Type B pancreatic cell (in vitro differentiated cells): ENCODE results near the gene ZNF341. TPM values are rescaled to one million over a fixed set of nuclear protein-coding genes. Genes with fewer than 3 reads are reported as not detected.
A peak's percentile ranks its signal among the peaks of the same experiment; 100 is the strongest.

Experiments
- DNase-seq: peaks from one replicate; pipeline ENCODE4 v3.0.0; 2021; ENCODE audit warnings: mixed read lengths; ENCODE audit not compliant: unreplicated experiment; ENCODE audit errors: extremely low spot score
- H3K27ac Mint-ChIP-seq: 2 replicates; pipeline ENCODE4 v1.8.0; 2021; ENCODE audit warnings: mild to moderate bottlenecking, mixed read lengths
- H3K27me3 Mint-ChIP-seq: 2 replicates; pipeline ENCODE4 v1.8.0; 2021; ENCODE audit warnings: mixed read lengths
- H3K36me3 Mint-ChIP-seq: 2 replicates; pipeline ENCODE4 v1.8.0; 2021; ENCODE audit warnings: mixed read lengths
- H3K4me1 Mint-ChIP-seq: one replicate; pipeline ENCODE4 v1.8.0; 2021; ENCODE audit warnings: mixed read lengths; ENCODE audit not compliant: unreplicated experiment
- H3K4me3 Mint-ChIP-seq: 2 replicates; pipeline ENCODE4 v1.8.0; 2021; ENCODE audit warnings: mild to moderate bottlenecking, mixed read lengths
- H3K9me3 Mint-ChIP-seq: 2 replicates; pipeline ENCODE4 v1.8.0; 2021; ENCODE audit warnings: mixed read lengths
- total RNA-seq: library from RNA; stranded (reverse); gene quantifications from 2 replicates; pipeline ENCODE4 v1.2.1, GENCODE V29; 2021; ENCODE audit warnings: low replicate concordance
- TF ChIP-seq, protein P1 (sequence below): fragments of 200-600 bp; sonication (generic); conservative IDR thresholded peaks from 2 replicates; pipeline ENCODE4 v1.5.0; 2021; ENCODE audit warnings: antibody characterized with exemption, mild to moderate bottlenecking

ZNF341 gene
- total RNA-seq, 1 donor from 2014 or later = 4.6 TPM

DNA sequence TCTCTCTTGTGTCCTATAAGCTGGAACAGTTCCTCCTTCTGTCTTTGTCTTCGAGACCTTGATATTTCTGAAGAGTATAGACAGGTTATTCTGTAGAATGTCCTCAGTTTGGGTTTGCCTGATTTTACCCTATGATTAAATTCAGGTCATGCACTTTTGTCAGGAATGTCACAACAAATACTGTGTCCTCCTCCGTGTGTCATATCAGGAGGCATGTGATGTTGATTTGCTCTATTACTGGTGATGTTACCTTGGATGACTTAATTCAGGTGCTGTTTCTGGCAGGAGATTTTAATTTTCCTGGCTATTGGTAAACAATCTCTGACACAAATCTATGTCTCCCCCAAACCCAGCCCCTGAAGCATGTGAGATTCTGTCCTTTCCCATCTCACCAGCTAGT lies 46.0 kb downstream of the ZNF341 start:
- Mint-ChIP-seq H3K4me3 (no peak overlapping the region), H3K27ac (peak overlapping the region; percentile 35), H3K36me3 (peaks cover 4% of the 10 kb centered on the region), H3K27me3 (no peaks in the 10 kb centered on the region), H3K9me3 (no peaks in the 10 kb centered on the region), H3K4me1 (peaks cover 11% of the 10 kb centered on the region)
- no peak for DNase-seq
- TF ChIP-seq, protein P1, sequence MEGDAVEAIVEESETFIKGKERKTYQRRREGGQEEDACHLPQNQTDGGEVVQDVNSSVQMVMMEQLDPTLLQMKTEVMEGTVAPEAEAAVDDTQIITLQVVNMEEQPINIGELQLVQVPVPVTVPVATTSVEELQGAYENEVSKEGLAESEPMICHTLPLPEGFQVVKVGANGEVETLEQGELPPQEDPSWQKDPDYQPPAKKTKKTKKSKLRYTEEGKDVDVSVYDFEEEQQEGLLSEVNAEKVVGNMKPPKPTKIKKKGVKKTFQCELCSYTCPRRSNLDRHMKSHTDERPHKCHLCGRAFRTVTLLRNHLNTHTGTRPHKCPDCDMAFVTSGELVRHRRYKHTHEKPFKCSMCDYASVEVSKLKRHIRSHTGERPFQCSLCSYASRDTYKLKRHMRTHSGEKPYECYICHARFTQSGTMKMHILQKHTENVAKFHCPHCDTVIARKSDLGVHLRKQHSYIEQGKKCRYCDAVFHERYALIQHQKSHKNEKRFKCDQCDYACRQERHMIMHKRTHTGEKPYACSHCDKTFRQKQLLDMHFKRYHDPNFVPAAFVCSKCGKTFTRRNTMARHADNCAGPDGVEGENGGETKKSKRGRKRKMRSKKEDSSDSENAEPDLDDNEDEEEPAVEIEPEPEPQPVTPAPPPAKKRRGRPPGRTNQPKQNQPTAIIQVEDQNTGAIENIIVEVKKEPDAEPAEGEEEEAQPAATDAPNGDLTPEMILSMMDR = no peak

DNA sequence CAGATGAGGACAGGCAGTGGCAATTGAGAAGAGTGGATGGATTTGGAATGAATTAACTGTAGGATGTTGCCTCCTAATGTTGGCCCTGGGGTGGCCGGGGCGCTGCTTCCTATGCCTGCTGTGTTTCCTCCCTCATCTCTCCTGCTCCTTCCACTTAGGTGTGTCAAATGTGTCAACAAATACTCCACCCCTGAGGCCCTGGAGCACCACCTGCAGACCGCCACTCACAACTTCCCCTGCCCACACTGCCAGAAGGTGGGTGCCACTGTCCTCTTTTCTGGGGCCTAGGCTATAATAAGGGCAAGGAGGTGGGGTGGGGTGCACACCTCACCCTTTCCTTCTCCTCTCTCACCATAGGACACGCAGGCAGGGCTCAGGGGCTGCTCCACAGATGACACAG lies 49.3 kb downstream of the ZNF341 start:
- Mint-ChIP-seq H3K36me3 (peaks cover 4% of the 10 kb centered on the region), H3K4me3 (no peak overlapping the region), H3K9me3 (no peaks in the 10 kb centered on the region), H3K27me3 (no peaks in the 10 kb centered on the region), H3K27ac (no peak overlapping the region), H3K4me1 (peaks cover 16% of the 10 kb centered on the region)
- no peak for DNase-seq
- TF ChIP-seq, protein P1 = no peak

DNA sequence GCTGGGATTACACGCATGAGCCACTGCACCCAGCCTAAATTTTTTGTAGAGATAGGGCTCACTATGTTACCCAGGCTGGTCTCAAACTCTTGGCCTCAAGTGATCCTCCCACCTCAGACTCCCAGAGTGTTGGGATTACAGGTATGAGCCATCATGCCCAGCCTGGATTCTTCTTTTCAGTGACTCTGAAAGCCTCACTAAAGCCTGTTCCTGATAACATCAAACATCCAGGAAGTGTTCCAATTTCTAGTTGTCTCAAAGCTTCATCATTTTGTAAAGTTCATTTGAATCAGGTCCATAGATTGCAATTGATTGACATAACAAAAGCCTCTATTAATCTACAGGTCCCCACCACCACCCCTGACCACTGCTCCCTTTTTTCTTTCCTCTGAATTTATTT lies 50.1 kb downstream of the ZNF341 start:
- peaks cover 4% of the 10 kb centered on the region for H3K36me3 Mint-ChIP-seq
- H3K4me1 Mint-ChIP-seq = peaks cover 16% of the 10 kb centered on the region
- no peak for DNase-seq
- H3K4me3 Mint-ChIP-seq = no peak overlapping the region
- H3K27ac Mint-ChIP-seq = no peak overlapping the region
- H3K9me3 Mint-ChIP-seq = no peaks in the 10 kb centered on the region
- TF ChIP-seq, protein P1 = no peak
- H3K27me3 Mint-ChIP-seq = no peaks in the 10 kb centered on the region

DNA sequence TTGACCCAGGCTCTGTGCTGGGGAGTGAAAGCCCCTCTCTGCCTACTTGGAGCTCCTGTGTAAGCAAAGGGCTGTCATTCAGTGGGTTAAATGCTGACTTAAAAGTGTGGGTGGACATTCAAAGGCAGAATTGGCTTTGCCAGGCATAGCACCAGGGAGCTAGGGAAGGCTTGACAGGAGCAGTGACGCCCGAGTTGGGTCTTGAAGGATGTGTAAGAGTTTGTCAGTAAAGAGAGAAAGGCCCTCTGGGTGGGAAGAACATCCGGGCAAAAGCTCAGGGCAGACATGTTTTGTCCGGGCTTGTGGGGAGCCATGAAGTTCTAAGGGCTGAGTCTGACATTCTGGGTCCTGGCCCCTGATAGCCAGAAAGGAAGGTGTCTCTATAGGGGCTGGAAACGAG lies 51.5 kb downstream of the ZNF341 start:
- DNase-seq = no peak
- Mint-ChIP-seq H3K9me3 (no peaks in the 10 kb centered on the region), H3K4me1 (peaks cover 21% of the 10 kb centered on the region), H3K27me3 (no peaks in the 10 kb centered on the region), H3K36me3 (no peaks in the 10 kb centered on the region), H3K27ac (no peak overlapping the region), H3K4me3 (no peak overlapping the region)
- TF ChIP-seq, protein P1 = no peak

DNA sequence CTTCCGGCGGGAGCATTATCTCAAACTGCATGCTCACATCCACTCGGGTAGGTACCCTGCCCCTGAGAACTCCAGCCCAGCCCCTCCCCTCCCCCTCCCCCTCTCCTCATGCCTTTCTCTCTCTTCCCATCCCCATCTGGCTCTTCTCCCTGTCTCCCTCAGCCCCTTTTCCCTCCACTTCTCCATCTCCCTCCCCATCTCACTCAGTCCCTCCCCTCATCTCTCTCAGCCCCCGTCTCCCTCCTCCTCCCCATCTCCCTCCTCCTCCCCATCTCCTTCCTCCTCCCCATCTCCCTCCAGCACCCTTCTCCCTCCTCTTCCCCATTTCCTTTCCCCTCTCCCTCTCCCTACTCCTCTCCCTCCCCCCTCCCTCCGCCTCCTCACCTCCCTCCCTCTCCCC lies 52.0 kb downstream of the ZNF341 start:
- no peak for DNase-seq
- Mint-ChIP-seq H3K36me3 (no peaks in the 10 kb centered on the region), H3K27ac (no peak overlapping the region), H3K27me3 (no peaks in the 10 kb centered on the region), H3K9me3 (no peaks in the 10 kb centered on the region), H3K4me1 (peaks cover 24% of the 10 kb centered on the region), H3K4me3 (no peak overlapping the region)
- TF ChIP-seq, protein P1 = no peak

DNA sequence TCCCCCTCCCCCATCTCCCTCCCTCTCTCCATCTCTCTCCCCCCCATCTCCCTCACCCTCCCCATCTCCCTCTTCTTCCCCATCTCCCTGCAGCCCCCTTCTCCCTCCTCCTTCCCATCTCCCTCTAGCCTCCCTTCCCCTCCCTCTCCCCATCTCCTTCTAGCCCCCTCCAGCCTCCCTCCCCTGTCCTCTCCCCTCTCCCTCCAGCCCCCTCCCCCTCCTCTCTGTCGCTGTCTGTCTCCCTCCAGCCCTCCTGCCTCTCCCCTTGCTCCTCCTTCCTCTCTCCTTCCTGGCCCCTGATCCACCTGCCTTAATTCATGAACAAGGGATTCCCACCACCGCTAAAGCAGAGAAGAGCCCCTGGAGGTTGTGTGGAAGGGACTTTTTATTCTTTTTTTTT lies 52.4 kb downstream of the ZNF341 start:
- no peak overlapping the region for H3K27ac Mint-ChIP-seq
- no peaks in the 10 kb centered on the region for H3K27me3 Mint-ChIP-seq
- no peaks in the 10 kb centered on the region for H3K9me3 Mint-ChIP-seq
- H3K36me3 Mint-ChIP-seq = no peaks in the 10 kb centered on the region
- DNase-seq = no peak
- no peak overlapping the region for H3K4me3 Mint-ChIP-seq
- TF ChIP-seq, protein P1 = no peak
- H3K4me1 Mint-ChIP-seq = peaks cover 21% of the 10 kb centered on the region
